Stomach (tissue), 4 donors: ENCODE measurements around the gene IDH3A.

ENCODE experiments used
- EP300 ChIP-seq: sonication (generic); formaldehyde crosslinking; IDR thresholded peaks from one replicate; pipeline ENCODE4 v1.6.1; 2017; ENCODE audit warnings: antibody characterized with exemption
- POLR2A ChIP-seq, 4 donors: fragments of 450-650 bp; IDR thresholded peaks; one replicate each; pipeline ENCODE4 v1.6.1; 2016; ENCODE audit warnings: antibody characterized with exemption in 4 of 4, control low read depth in 2 of 4, mild to moderate bottlenecking in 1 of 4, moderate library complexity in 1 of 4
- POLR2AphosphoS5 ChIP-seq, 3 donors: sonication (generic); formaldehyde crosslinking; IDR thresholded peaks; one replicate each; pipeline ENCODE4 v1.6.1; 2016; ENCODE audit warnings: antibody characterized with exemption in 3 of 3
- TF ChIP-seq, protein P1 (sequence below), 7 experiments: fragments of 450-650 bp in 4 of 7; fragments of 200-600 bp in 3 of 7; sonication (generic) in 3 of 7; IDR thresholded peaks; one replicate each; pipeline ENCODE4 v1.5.1; 2016 to 2019; ENCODE audit warnings: antibody characterized with exemption in 7 of 7, control low read depth in 2 of 7, mild to moderate bottlenecking in 1 of 7

DNA sequence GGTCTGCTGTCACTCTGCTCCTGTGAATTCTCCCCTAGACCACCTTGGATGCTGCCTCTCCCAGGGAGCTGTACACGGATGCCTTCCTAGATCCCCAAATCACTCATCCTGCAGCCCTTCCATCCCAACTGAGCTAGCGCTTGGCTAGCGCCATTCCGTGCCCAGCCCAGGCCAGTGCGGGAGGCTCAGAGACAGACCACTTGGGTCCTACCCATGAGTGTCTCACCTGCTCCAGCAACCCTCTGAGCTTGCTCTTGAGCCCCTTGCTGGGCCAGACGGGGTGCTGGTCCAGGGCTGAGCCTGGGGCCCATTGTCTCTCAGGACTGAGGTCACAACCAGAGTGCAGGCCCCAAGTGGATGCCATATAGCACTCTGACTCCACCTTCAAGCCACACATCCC is 39.1 kb upstream of the IDH3A start:
- TF ChIP-seq, protein P1, sequence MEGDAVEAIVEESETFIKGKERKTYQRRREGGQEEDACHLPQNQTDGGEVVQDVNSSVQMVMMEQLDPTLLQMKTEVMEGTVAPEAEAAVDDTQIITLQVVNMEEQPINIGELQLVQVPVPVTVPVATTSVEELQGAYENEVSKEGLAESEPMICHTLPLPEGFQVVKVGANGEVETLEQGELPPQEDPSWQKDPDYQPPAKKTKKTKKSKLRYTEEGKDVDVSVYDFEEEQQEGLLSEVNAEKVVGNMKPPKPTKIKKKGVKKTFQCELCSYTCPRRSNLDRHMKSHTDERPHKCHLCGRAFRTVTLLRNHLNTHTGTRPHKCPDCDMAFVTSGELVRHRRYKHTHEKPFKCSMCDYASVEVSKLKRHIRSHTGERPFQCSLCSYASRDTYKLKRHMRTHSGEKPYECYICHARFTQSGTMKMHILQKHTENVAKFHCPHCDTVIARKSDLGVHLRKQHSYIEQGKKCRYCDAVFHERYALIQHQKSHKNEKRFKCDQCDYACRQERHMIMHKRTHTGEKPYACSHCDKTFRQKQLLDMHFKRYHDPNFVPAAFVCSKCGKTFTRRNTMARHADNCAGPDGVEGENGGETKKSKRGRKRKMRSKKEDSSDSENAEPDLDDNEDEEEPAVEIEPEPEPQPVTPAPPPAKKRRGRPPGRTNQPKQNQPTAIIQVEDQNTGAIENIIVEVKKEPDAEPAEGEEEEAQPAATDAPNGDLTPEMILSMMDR (IDR thresholded peaks at IDR 0.05): no peak
- TF ChIP-seq EP300 (no peak), POLR2A (IDR thresholded peaks at IDR 0.05) (no peak), POLR2AphosphoS5 (IDR thresholded peaks at IDR 0.05) (no peak)
